Astrocyte of the hippocampus (primary cell): ENCODE measurements around the gene EHBP1.
A peak's percentile ranks its signal among the peaks of the same experiment; 100 is the strongest.
"Not testable (repeated sequence)": the region's sequence is repeated elsewhere in the genome, so short reads cannot be mapped to it uniquely, and the experiment has no call there.

Source experiments
- DNase-seq: peaks from one replicate; pipeline ENCODE4 v3.0.0; 2011; ENCODE audit warnings: low read depth, low spot score

EHBP1 gene

DNA sequence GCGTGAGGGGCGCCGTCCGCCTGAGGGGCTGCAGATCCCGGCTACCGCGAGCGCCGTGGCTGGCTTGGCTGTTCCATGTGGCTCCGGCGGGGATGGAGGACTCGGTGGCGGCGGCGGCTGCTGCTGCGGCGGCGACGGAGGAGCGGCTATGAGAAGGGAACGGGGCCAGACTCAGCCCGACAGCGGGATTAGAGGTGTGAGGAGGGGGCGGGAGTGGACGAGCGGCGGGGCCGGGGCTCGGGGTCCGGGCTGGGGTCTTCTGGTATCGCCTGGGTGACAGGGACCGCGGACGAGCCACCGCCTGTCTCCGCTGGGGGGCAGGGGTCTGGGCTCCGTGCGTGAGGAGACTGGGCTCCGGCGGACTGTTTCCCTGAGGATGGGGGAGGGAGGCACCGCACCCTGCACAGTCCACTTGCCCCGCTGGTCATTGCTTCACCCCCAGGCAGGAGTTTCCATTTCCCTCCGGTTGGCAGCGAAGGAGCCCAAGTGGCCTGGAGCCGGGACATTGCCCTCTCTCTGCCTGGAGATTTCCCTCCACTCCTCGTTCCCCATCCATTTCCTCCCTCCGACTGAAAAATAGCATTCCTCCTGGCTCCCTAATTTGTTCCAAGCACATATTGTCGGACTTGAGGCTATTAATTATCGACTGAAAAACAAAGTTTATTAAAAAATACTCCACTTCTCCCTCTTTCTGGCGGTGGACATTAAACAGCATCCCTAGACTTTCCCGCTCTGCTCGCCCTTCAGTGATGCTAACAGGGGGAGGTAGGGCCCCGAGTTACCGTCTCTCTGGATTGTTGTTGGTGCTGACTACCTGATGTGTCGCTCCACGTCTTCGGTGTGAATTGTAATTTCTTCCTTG lies 577 bp downstream of the EHBP1 start:
- DNase-seq, result peak; percentile 68

- DNase-seq, result peak; percentile 25
Observed at GRCh38 chr2:62706721-62707521, 1.4 kb downstream of the EHBP1 start.

DNA sequence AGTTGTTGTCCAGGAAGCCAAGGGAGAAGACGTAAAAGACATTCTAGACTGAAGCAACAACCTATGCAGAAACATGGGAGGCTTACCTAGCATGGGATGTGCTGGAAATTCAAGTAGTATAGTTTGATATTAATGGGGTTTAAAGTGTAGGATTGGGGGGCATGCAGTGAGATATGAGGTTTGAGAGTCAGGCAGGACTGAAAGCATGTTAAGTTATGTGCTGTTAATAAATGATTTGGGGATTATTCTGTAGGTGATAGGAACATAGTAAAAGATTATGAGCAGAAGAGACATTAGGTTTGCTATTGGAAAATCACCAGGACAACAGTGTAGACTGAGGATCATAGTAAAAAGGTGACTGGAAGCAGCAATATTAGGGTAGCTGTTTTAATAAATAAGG lies 3.2 kb downstream of the EHBP1 start:
- DNase-seq, result no peak

DNA sequence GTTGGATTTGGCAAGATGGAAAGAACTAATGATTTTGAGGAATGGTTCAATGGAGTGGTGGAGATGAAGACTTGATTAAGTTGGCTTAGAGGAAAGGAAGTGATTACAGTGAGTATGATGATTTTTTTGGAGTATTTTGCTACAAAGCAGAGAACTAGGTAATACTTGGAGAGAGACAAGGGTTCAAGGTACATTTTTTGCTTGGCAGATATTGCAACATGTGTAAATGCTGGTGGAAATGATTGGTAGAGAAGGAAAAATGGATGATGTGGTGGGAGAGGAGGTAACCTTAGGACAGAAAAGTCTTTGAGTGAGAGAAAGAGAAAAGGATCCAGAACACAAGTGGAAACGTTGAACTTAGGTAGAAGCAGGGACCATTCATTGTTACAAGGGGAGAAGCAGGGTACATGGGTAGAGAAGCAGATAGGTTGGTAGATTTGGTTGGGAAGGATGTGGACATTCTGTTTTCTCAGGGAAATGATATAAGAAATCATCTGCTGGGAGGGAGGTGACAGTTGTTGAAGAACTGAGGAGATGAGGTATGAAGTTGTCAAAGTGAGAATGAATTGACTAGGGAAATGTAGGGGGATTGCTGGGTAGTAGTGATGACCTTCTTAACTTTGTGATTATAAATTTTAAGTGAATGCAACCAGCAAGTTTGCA lies 6.5 kb downstream of the EHBP1 start:
- DNase-seq, result no peak

GRCh38 chr2:62713196-62713595 lies 7.7 kb downstream of the EHBP1 start:
- not testable (repeated sequence) for DNase-seq

GRCh38 chr2:62713837-62714236 lies 8.3 kb downstream of the EHBP1 start:
- no peak for DNase-seq

- DNase-seq, result no peak
Observed at GRCh38 chr2:62716768-62717167, 11.3 kb downstream of the EHBP1 start.

- DNase-seq, result no peak
Observed at GRCh38 chr2:62717503-62718081, 12.1 kb downstream of the EHBP1 start.

DNA sequence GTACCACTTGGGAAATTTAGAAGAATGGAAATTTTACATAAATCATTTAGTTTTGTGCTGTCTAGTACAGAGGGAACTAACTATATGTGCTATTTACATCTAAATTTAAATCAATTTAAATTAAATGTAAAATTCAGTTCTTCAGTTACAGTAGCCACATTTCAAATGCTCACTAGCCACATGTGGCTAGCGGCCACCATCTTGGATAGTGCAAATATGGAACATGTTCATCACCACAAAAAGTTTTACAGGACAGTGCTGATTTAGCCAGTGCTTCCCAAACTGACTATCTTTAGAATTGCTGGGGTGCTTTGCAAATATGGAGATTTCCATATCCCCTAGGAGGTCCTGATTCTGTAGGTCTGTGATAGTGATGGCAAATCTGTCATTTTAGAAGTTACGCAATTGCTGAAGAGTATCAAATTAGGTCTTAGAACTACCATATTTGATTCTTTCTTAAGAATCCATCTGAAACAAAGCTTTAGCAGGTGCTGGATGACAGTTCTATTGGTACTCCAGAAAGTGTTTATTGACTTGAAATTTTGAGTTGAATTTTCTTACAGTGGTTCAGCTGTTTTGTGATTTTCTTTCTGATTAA lies 12.8 kb downstream of the EHBP1 start:
- DNase-seq, result no peak

DNA sequence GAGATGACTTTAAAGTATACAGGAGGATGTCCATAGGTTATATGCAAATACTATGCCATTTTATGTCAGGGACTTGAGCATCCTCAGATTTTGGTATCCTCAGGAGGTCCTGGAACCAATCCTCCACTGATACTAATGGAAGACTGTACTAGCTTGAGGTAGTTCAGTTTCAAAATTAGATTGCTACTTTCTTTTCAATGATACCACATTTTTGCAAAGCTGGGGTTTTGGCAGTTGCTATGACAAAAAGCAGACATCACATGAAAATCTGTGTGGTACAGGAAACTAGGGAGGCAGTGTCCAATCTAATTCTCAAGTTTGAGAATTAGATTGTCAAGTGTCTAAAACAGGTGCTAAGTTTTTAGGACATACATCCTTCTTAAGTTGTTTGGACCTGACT lies 14.2 kb downstream of the EHBP1 start:
- no peak for DNase-seq

- no peak for DNase-seq
Observed at GRCh38 chr2:62722679-62723078, 17.2 kb downstream of the EHBP1 start.

GRCh38 chr2:62723253-62723652 lies 17.7 kb downstream of the EHBP1 start:
- DNase-seq, result no peak

DNA sequence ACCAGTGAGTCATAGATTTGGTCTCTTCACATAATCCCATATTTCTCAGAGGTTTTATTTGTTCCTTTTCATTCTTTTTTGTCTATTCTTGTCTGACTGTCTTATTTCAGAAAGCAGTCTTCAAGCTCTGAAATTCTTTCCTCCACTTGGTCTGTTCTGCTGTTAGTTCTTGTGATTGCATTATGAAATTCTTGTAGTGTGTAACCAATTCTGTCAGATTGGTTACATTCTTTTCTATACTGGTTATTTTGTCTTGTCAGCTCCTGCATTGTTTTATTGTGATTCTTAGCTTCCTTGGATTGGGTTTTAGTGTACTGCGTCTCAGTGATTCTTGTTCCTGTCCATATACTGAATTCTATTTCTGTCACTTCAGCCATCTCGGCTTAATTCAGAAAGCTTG lies 18.6 kb downstream of the EHBP1 start:
- DNase-seq, result no peak

GRCh38 chr2:62724886-62725711 lies 19.6 kb downstream of the EHBP1 start:
- DNase-seq, result no peak

- DNase-seq, result no peak
Observed at GRCh38 chr2:62725712-62726055, 20.2 kb downstream of the EHBP1 start.

DNA sequence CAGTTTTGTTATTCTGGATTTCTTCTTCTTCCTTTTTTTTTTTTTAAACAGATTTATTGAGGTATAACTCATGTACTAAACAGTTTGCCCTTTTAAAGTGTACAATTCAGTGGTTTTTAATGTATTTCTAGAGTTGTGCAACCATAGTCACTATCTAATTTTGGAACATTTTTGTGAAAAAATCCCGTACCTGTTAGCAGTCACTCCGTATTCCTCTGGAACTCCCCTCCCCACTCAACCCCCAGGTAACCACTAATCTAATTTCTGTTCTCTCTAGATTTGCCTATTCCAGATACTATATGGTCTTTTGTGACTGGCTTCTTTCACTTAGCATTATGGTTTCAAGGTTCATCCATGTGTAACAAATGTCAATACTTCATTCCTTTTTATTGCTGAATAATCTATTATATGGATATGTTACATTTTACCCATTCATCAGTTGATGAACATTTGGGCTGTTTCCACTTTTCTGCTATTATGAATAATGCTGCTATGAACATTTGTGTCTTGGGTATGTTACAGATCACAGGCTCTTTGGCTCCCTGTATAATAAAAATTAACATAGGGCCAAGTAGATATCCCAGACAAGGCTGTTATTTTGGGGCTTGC lies 21.9 kb downstream of the EHBP1 start:
- DNase-seq, result no peak

DNA sequence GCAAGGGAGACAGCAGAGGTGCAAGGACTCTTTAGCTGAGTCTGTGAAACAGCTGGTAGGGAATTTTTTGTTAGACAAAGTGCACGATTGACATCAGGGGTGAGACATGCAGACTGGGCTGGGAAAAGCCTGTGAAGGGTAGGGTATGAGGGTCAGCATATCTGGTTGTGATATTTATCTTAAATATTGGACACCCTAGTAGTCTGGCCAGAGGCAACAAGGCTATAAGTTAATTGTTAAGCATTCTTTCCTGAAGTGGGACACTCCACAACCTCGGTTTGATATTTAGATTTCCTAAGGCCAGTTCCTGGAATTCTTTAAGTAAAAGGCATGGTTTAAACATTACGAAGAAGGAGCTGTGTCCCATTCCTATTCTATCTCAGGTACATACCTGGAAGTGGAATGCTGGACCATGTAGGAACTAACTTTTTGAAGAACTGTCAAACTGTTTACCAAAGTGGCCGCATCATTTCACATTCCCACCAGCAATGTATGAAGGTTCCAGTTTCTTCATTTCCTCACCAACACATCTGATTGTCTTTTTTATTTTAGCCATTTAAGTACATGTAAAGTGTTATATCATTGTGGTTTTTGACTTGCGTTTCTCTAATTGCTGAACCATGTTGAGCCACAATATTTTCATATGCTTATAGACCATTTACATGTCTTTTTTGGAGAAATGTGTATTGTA lies 22.5 kb downstream of the EHBP1 start:
- no peak for DNase-seq

DNA sequence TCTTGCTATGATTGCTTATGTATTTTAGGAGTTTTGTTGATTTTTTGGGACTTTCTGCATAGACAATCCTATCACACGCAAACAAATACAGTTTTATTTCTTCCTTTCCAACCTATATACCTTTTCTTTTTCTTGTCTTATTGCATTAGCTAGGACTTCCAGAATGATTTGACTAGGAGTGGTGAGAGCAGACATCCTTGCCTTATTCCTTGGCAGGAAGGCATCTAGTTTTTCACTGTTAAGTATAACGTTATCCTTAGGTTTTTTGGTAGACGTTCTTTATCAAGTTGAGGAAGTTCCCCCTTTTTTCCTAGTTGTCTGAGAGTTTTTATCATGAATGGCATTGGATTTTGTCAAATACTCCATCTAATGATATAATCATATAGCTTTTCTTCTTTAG lies 25.8 kb downstream of the EHBP1 start:
- DNase-seq, result no peak

- DNase-seq, result no peak
Observed at GRCh38 chr2:62732262-62732777, 26.8 kb downstream of the EHBP1 start.

DNA sequence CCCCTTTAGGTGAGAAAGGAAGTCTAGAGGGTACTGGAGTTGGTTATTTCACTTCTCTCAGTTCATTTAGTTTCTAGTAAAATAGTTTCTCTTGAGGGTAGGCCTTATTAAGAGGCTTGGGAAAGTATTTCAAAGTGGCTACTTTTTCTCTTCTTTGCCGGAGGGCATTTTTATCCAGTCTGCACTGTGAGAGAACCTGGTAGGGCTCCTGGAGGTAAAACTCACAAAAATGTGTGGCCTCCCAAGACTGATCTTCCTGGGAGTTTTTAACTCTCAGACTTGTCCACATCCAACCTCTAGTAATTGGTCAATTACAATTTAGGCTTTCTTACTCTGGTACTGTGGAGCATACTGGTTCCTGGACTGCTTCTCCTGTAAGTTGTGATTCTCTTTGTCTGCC lies 28.0 kb downstream of the EHBP1 start:
- no peak for DNase-seq
